GM18519 (cell line): ENCODE data around the gene RAB7A.
"Not testable (repeated sequence)": the region's sequence is repeated elsewhere in the genome, so short reads cannot be mapped to it uniquely, and the experiment has no call there.

Experiments
- ATAC-seq: cut with Tn5 transposase; IDR thresholded peaks from one replicate; pipeline ENCODE4 v1.9.1; 2021; ENCODE audit warnings: mild to moderate bottlenecking, moderate library complexity; ENCODE audit not compliant: unreplicated experiment, low FRiP score

RAB7A gene

DNA sequence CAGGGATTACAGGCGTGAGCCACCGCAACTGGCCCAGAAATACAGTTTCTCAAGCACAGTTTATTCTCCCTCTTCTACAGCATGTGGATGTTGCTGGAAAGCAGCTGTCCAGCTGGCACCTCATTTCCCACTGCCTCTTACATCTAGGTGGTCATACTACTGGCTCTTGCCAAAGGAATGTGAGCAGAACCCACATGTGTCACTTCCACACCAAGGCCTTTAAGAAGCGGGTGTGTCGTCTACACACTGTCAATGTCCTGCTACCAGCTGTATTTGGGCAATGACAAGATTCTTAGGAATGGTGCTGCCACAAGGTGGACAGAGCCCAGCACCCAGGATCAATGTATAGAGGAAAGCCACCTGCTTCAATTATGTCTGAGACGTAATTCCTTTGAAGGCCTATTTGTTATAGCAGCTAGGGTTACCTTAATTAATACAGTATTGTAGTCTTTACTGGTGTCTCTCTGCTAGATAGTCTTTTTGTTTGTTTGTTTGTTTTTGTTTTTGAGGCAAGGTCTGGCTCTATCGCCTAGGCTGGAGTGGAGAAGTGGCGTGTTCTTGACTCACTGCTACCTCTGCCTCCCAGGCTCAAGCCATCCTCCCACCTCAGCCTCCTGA is 15.1 kb upstream of the RAB7A start:
- ATAC-seq, result no peak

DNA sequence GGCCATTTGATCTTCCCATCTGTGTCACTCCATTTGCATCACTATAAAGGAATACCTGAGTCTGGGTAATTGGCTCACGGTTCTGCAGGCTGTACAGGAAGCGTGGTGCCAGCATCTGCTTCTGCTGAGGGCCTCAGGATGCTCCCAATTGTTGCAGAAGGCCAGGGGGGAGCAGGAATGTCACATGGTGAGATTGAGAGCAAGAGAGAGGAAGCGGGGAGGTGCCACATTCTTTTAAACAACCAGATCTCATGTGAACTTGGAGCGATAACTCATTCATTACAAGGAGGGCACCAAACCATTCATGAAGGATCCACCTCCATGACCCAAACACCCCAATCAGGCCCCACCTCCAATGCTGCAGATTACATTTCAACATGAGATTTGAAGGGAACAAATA is 13.1 kb upstream of the RAB7A start:
- ATAC-seq, result no peak

DNA sequence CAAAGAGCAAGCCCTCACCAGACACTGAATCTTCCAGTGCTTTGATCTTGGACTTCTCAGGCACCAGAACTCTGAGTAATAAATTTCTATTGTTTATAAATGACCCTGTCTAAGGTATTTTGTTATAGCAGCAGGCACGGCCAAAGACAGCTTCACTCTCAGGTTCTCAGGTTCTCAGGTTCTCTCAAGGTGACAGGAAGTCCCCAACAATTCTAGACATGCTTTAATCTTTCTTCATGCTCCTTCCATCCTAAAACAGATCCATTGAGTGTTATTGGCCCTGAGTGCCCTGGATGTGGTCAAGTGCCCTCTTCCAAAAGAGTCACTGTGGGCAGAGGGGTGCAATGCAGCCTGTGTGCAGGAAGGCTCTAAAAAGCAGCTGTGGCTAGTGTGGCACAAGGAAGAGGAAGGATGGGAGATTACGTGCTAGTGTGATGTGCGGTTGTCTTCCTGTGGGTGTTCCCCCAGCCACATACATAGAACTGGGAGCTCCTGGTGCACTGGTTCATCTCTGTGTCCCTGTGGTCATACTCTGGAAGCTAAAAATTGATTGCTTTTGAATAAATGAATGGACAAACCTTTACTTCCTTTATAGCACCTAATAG is 11.0 kb upstream of the RAB7A start:
- no peak for ATAC-seq

DNA sequence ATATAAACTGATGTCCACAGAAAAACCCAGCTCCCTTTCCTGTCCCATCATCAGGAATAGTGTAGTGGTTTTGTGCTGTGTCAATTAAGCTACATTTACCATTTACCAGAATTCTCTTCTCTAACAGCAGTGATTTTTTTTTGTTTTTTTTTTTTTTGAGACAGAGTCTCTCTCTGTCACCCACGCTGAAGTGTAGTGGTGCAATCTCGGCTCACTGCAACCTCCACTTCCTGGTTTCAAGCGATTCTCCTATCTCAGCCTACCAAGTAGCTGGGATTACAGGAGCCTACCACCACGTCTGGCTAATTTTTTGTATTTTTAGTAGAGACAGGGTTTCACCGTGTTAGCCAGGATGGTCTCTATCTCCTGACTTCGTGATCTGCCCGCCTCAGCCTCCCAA is 7.1 kb upstream of the RAB7A start:
- ATAC-seq, result not testable (repeated sequence)

DNA sequence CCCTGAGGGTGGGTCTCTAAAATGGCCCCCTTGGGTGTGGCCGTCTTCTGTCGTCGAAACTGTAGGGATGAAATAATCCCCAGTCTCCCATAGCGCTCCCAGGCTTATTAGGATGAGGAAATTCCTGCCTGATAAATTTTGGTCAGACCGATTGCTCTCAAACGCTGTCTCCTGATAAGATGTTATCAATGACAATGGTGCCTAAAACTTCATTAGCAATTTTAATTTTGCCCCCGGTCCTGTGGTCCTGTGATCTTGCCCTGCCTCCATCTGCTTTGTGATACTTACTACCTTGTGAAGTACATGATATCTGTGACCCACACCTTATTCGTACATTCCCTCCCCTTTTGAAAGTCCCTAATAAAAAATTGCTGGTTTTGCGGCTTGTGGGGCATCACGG is 5.1 kb upstream of the RAB7A start:
- ATAC-seq, result no peak

DNA sequence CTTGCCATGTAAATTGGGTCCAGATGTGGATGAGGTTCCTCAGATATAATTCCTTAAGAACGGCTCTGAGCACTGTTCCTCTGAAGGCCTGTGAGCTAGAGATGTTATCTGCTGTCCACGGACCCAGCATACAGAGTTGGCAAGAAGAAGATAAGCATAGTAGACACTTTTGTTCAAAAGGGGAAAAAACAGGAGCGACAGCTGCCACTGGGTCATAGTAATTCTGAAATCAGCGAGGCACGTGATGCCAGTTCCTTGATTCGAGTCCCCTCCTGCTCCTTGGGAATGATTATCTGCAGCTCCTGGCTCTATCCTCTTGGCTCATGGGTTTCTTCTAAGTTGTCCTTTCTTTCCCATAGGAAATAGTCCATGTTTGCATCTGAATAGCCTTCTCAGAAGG is 2.5 kb upstream of the RAB7A start:
- ATAC-seq, result no peak

DNA sequence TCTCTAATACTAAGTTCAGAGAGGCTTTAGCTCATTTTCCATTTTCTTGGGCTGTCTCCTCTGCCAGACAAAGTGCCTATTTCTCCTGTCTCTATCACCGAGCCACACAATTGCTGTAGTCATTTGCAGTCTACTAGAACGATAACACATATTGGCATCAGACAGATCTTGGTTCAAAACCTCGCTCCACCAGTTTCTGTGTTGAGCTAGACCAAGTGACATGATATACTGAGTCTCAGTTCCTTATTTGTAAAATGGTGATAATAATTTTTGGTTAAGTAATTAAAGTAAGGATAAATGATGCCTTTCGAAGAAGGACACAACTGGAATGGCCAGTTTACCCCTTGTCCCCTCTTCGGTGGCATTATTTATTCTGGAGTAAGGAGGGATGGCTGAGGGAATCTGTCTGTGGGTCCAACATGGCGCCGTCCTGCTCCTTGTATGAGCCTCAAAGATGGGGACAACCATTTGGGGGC is 398 bp upstream of the RAB7A start:
- ATAC-seq, result no peak

DNA sequence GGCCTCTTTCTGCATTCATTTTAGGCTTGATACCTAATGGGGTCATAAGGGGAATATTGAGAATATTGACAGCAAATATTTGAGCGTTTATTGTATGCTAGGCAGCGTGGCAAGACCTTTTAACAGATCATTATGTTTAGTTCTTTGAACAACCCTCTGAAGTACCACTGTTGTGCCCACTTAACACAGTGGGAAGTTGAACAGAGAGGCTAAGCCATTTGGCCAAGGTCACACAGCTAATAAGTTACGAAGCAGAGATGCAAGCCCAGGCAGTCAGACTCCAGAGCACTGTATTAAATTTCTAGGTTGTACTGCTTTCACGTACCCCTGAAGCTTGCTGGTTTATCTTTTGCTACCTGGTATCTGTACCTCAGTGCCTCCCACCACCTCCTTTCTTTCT is 1.1 kb downstream of the RAB7A start:
- no peak for ATAC-seq

DNA sequence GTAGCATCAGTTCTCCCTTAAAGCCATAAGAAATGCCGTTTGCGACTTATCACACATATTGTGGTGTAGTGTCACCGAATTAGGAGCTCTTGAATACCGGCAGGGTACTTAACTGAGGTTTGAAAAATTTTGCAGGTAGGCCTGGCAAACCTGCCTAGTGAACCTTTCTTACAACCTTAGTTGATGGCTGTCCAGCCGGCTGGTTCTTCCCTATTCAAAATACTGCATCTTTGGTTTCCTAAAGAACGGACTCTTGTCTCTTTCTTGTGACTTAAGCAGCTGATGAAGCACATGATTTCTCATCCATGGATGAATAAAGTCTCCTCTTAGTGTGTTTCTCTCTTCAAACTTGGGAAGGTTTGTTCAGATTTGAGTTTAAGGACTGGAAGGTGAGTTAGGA is 1.5 kb downstream of the RAB7A start:
- no peak for ATAC-seq

DNA sequence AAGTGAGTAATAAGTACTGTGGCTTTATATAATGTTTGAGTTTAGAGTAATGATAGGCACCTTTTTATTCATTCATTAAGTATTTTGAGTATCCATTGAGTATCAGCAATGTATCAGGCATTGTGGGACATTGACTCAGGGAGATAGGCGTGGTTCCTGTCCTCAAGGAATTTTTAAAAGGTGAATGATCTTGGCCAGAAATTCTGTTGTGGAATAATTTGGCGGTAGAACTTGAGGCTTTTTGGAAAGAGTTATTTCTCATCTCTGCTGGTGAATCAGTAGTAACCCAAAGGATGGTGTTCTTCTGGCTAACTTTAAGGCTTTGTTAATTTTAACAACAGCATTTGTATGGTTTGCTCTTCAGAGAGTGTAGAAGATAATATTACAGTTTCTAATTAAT is 2.0 kb downstream of the RAB7A start:
- ATAC-seq, result no peak

DNA sequence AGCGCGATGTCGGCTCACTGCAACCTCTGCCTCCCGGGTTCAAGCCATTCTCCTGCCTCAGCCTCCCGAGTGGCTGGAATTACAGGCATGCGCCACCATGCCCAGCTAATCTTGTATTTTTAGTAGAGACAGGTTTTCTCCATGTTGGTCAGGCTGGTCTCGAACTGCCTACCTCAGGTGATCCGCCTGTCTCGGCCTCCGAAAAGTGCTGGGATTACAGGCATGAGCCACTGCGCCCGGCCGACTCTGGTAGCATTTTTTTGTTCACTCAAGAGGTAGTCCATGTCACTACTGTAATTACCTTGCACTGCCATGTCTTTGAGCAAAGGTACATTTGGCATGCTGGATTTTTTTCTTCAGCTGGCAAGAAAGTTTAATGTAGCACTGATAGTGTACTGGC is 2.5 kb downstream of the RAB7A start:
- not testable (repeated sequence) for ATAC-seq

DNA sequence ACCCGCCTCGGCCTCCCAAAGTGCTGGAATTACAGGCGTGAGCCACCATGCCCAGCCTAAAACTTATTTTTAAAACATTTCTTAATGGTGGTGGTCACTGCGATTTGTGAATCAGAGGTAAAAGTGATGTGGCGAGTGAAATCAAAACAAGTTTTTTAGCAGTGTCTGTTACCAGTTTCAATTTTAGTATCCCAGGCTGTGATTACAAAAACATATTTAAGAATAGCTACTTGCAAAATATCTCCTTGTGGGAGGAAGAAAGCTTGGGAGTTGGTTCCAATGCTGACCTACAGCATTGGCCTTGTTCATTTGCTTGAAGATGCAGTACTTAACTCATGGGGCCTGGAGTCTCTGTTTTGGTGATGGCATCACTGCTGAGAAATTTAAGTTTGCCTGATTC is 4.5 kb downstream of the RAB7A start:
- no peak for ATAC-seq

DNA sequence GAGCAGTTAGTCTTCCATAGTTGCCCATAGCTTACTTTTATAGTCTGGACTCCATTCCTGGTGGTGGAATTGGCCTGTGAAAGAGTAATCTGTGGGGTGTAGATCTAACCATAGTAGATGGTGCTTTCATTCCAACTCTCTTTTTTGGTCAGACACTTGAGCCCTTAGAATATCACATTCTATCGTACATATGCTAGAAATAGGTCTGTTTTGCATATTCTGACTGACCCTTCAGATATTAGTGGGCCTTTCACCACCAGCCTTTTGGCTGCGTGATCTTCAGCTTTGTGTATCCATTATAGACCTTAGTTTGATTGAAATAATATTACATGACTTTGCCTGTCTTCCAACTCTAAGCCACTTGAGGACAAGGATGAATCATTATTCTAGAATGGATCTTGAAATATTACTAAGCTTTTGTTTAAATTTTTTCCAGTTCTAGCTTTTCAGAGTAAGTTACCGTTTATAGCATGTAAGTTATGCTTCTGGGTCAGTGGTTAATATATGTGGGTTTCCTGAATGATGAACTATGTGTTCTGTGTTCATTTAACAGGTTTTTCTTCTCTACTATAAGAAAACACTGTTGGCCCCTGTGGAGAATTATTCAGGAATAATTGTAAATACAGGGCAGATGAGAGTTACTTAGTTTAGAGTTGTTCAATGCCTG is 8.7 kb downstream of the RAB7A start:
- no peak for ATAC-seq

DNA sequence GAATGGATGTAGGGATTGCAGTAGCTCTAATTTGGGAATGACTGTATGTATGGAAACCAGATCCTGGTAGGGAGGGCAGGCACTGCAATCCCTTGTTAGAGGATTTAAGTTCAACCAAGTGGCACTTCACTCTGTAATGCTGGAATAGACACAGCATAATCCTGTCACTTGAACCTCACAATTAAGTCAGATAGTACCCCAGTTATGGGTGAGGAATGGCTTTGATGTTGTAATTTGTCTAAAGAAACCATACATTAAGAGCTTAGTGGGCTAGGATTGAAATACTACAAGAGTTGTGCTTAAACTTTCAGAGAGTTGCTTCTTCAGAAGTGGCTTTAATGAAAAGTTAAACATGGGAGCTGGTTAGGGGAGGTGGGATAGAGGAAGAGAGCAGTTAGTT is 9.3 kb downstream of the RAB7A start:
- ATAC-seq, result no peak

DNA sequence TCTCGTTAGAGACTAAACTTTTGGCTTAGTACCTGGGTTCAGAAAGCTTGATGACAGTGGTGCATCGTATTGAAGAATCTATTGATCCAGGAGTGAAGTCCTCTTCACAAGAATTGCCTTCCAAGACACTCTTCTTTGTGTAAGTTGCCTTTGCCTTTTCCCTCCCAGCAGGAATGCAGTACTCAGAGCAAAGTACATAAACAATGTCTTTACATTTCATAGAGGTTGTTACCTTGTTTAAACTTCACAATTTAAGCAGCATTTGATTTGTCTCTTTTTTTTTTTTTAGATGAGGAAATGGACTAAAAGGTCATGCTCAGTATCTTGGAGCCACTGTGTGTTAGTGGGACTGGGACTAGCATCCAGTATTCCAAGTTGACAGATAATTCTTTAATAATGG is 9.9 kb downstream of the RAB7A start:
- ATAC-seq, result no peak

DNA sequence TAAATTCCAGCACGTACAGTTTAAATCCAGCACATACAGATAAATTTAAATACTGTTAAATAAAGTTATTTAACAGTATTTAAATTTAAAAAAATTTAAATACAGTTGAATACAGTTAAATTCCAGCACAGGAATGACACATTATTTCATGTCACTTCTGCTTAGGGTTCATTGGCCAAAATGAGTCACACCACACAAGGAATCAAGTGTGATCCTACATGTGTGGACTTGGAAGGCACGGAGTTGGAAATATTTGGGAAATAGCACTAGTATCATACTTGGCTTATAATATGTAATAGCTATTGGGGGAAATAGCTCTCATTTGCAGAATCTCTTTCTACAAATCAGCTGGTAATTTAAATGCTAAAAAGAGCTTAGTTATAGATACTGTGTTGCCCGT is 10.6 kb downstream of the RAB7A start:
- no peak for ATAC-seq

DNA sequence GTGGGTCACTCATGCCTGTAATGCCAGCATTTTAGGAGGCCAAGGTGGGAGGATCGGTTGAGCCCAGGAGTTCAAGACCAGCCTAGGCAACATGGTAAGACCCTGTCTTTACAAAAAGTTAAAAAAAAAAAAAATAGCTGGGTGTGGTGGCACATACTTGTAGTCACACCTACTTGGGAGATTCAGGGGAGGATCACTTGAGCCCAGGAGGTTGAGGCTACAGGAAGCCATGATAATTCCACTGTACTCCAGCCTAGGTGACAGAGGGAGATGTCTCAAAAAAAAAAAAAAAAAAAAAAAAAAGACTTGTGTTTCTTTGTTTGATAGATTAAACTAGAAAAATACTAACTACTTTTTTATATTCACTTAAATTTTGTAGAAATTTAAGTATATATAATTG is 14.6 kb downstream of the RAB7A start:
- no peak for ATAC-seq

DNA sequence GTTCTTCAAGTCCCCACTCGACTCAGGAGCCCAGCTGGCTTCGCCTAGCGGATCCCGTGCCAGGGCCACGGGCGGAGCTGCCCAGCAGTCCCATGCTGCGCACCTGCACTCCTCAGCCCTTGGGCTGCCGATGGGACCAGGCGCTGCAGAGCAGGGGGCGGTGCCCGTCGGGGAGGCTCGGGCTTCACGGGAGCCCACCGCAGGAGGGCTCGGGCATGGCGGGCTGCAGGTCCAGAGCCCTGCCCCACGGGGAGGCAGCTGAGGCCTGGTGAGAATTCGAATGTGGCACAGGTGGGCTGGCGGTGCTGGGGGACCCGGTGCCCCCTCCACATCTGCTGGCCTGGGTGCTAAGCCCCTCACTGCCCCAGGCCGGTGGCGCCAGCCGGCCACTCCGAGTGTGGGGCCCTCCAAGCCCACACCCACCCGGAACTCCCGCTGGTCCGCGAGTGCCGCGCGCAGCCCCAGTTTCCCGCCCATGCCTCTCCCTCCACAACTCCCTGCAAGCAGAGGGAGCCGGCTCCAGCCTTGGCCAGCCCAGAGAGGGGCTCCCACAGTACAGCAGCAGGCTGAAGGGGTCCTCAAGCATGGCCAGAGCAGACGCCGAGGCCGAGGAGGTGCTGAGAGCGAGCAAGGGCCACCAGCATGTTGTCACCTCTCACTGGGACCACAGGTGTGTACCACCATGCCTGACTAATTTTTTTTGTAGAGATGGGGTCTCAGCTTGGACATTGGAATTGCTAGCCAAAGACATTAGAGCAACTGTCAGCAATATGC is 17.0 kb downstream of the RAB7A start:
- ATAC-seq, result no peak

DNA sequence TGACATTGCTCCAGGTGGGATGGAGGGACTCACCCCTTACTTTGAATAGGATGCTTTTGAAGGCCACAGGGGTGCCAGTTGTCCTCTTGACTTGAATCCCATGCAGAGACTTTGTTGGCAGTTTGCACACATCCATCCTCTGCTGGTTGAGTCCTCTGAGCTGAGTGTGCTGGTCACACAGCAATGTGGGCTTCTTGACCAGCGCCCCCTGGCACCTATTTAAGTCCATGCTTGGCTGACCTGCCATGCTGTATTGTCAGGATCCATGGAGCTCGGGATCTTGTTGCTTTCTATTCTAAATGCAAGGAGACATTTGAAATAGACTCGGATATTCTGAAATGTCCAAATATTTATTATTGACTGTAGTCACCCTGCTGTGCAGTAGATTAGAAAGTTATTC is 19.8 kb downstream of the RAB7A start:
- no peak for ATAC-seq

DNA sequence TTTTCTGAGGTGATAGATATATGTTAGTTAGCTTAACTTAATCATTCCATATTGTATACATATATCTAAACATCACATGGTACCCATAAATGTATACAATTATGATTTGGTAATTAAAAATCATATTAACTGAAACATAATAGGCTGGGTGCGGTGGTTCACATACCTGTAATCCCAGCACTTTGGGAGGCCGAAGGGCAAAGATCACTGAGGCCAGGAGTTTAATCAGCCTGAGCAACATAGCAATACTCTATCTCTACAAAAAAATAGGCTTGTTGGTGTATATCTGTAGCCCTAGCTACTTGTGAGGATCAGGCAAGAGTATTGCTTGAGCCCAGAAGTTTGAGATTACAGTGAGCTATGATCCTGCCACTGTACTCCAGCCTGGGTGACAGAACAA is 20.9 kb downstream of the RAB7A start:
- no peak for ATAC-seq

DNA sequence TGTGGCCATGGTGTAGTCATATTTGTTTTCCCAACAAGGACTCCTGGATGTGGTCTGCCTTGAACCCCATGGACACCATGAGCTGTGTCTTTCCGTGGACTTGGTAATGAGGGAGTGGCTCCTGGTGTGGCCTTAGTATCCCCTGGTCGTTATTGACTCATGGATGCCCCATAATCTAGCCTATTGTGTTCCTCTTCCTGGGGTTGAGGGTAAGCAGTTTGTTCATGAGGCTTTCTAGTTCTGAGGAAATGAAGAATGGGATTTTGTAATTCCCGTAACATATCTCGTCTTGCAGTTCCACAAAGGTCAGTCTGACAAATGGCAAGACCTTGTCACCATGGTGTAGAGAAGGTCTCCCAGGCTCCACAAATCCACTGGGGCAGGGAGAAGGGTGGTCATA is 22.6 kb downstream of the RAB7A start:
- ATAC-seq, result no peak
